B cell (primary cell): ENCODE data around the gene TBCB. TPM values are rescaled to one million over a fixed set of nuclear protein-coding genes. Genes with fewer than 3 reads are reported as not detected.

Experiments used
- ATAC-seq: fragments of 200-7000 bp; cut with Tn5 transposase; one replicate; pipeline ENCODE4 v1.10.0; 2021; ENCODE audit warnings: low read depth, mild to moderate bottlenecking, moderate number of reproducible peaks, moderate library complexity
- CTCF ChIA-PET: fragments of 350-600 bp; sonication (Branson Sonifier 250); formaldehyde crosslinking; loops from one replicate; lab custom pipeline; 2021; ENCODE audit warnings: antibody characterized with exemption, inconsistent platforms; lab: Charles Lee
- POLR2A ChIA-PET: fragments of 350-600 bp; sonication (Branson Sonifier 250); formaldehyde crosslinking; loops from one replicate; lab custom pipeline; 2021; ENCODE audit warnings: antibody characterized with exemption; lab: Charles Lee
- DNase-seq: peaks from one replicate; pipeline ENCODE4 v3.0.0; 2013
- H2AFZ ChIP-seq: 2 replicates; pipeline ENCODE4 v1.6.1; 2012; ENCODE audit warnings: mild to moderate bottlenecking, low read depth, low read length; ENCODE audit not compliant: insufficient read depth, poor library complexity, severe bottlenecking
- H3K27ac ChIP-seq, 2 donors: 1 replicate in 1 of 2; 2 replicates in 1 of 2; pipeline ENCODE4 v1.5.1; 2012 to 2013; ENCODE audit warnings: low read length in 2 of 2, mild to moderate bottlenecking in 2 of 2, moderate library complexity in 1 of 2
- H3K27me3 ChIP-seq, 4 experiments: fragments of 200-600 bp in 1 of 4; sonication (generic) in 1 of 4; replicated peaks in 1 of 4; 1 replicate in 2 of 4; 2 replicates in 2 of 4; pipeline versions ENCODE4 v1.6.1 to v1.7.0; 2013 to 2016; ENCODE audit warnings: low read length in 3 of 4, mild to moderate bottlenecking in 2 of 4, mixed read lengths in 1 of 4, moderate library complexity in 1 of 4; ENCODE audit not compliant: insufficient read depth in 4 of 4, control insufficient read depth in 3 of 4; ENCODE audit errors: control extremely low read depth in 1 of 4
- H3K36me3 ChIP-seq, 2 experiments: replicated peaks in 1 of 2; 1 replicate in 1 of 2; 2 replicates in 1 of 2; pipeline versions ENCODE4 v1.6.1 to v1.7.1; 2013; ENCODE audit warnings: low read length in 1 of 2; ENCODE audit not compliant: insufficient read depth in 2 of 2, control insufficient read depth in 1 of 2; ENCODE audit errors: control extremely low read depth in 1 of 2, extremely low read depth in 1 of 2
- H3K4me1 ChIP-seq, 2 donors: fragments of 200-600 bp in 1 of 2; sonication (generic) in 1 of 2; 1 replicate in 1 of 2; 2 replicates in 1 of 2; pipeline versions ENCODE4 v1.5.1 to v1.6.1; 2013 to 2017; ENCODE audit warnings: low read length in 2 of 2; ENCODE audit not compliant: control insufficient read depth in 2 of 2, insufficient read depth in 2 of 2
- H3K4me2 ChIP-seq: replicated peaks from 2 replicates; pipeline ENCODE3; 2012; ENCODE audit warnings: mild to moderate bottlenecking, low read depth, low read length; ENCODE audit not compliant: poor library complexity, severe bottlenecking
- H3K4me3 ChIP-seq, 5 experiments: fragments of 200-600 bp in 1 of 5; sonication (generic) in 1 of 5; 1 replicate in 3 of 5; 2 replicates in 2 of 5; pipeline versions ENCODE4 v1.5.1 to v1.7.0; 2011 to 2016; ENCODE audit warnings: low read length in 4 of 5, mild to moderate bottlenecking in 4 of 5, low read depth in 2 of 5, control low read depth in 1 of 5, moderate library complexity in 1 of 5; ENCODE audit not compliant: insufficient read depth in 1 of 5; ENCODE audit errors: control extremely low read depth in 1 of 5, extremely low read depth in 1 of 5
- H3K79me2 ChIP-seq: fragments of 200-600 bp; sonication (generic); one replicate; pipeline ENCODE4 v1.6.0; 2016; ENCODE audit warnings: low read length; ENCODE audit not compliant: control insufficient read depth, insufficient read depth
- H3K9ac ChIP-seq: fragments of 200-600 bp; sonication (generic); 2 replicates; pipeline ENCODE4 v1.6.1; 2017; ENCODE audit warnings: mild to moderate bottlenecking, low read length, moderate library complexity
- H3K9me3 ChIP-seq, 3 donors: one replicate each; pipeline versions ENCODE4 v1.6.1 to v1.7.1; 2013; ENCODE audit warnings: low read length in 2 of 3; ENCODE audit not compliant: control insufficient read depth in 2 of 3, insufficient read depth in 1 of 3; ENCODE audit errors: control extremely low read depth in 1 of 3
- H4K20me1 ChIP-seq: 2 replicates; pipeline ENCODE4 v1.6.0; 2012; ENCODE audit warnings: mild to moderate bottlenecking, low read length; ENCODE audit not compliant: insufficient read depth, control insufficient read depth, poor library complexity, severe bottlenecking
- H3K27ac Mint-ChIP-seq: one replicate; pipeline ENCODE4 v1.8.0; 2021; ENCODE audit warnings: mixed read lengths
- H3K27me3 Mint-ChIP-seq: one replicate; pipeline ENCODE4 v1.8.0; 2021; ENCODE audit warnings: mixed read lengths
- H3K4me1 Mint-ChIP-seq: one replicate; pipeline ENCODE4 v1.8.0; 2021; ENCODE audit warnings: mixed read lengths
- H3K4me3 Mint-ChIP-seq: one replicate; pipeline ENCODE4 v1.8.0; 2021; ENCODE audit warnings: mixed read lengths
- H3K9me3 Mint-ChIP-seq: one replicate; pipeline ENCODE4 v1.8.0; 2022; ENCODE audit warnings: mixed read lengths; ENCODE audit not compliant: insufficient read depth
- CTCF ChIP-seq: fragments of 200-600 bp; IDR thresholded peaks from one replicate; pipeline ENCODE4 v1.8.0; 2022; ENCODE audit warnings: antibody characterized with exemption, mild to moderate bottlenecking
- EZH2 ChIP-seq: IDR thresholded peaks from 2 replicates; pipeline ENCODE4 v1.6.1; 2012; ENCODE audit warnings: borderline replicate concordance, low read depth, mild to moderate bottlenecking, moderate library complexity, low read length; ENCODE audit not compliant: insufficient read depth, poor library complexity, severe bottlenecking
- WGBS: methylation state at CpG from one replicate; pipeline ENCODE4 v1.1.5; 2013; ENCODE audit warnings: missing lambda C conversion rate; ENCODE audit not compliant: insufficient coverage; 5-methylcytosine and 5-hydroxymethylcytosine counted together
- intact Hi-C: fragments of 100-400 bp; cut with micrococcal nuclease; formaldehyde crosslinking; loops from one replicate; pipeline ENCODE4 v1.10.0; 2022
- polyA plus RNA-seq: library from polyadenylated mRNA; depleted of rRNA; stranded (reverse); fragments of >200 nt; gene quantifications from 2 replicates; pipeline ENCODE4 v1.2.3, GENCODE V29; 2012
- total RNA-seq, 2 donors: library from RNA; stranded (reverse); fragments of 120-200 nt in 1 of 2; gene quantifications; 1 replicate in 1 of 2; 2 replicates in 1 of 2; pipeline versions ENCODE4 v1.2.3 to v1.2.4, GENCODE V29; 2013 to 2022

Gene TBCB
- total and polyA plus RNA-seq, 2 donors (not counting 1 experiment from before 2014, with no cell fraction given) = 148 to 187 TPM

GRCh38 chr19:36081894-36082293, 33.4 kb upstream of the TBCB start:
- H3K4me2 ChIP-seq = no peak overlapping the region
- no peak overlapping the region for H3K9ac ChIP-seq
- H3K27me3 ChIP-seq = no peaks in the 10 kb centered on the region
- 98% methylated on average over 7 of the region's 7 CpGs for WGBS
- H3K79me2 ChIP-seq = no peaks in the 10 kb centered on the region
- POLR2A ChIA-PET = no interaction called here
- TF ChIP-seq CTCF (no peak), EZH2 (no peak)
- DNase-seq = no peak
- no peak overlapping the region for H3K27ac Mint-ChIP-seq
- H3K36me3 ChIP-seq = peaks cover 0 to 6% of the 10 kb centered on the region in 2 experiments
- H3K27ac ChIP-seq = no peak overlapping the region
- no peaks in the 10 kb centered on the region for H3K27me3 Mint-ChIP-seq
- H2AFZ ChIP-seq = no peak overlapping the region
- CTCF ChIA-PET = no interaction called here
- ATAC-seq = no peak
- no peak overlapping the region for H3K4me3 Mint-ChIP-seq
- no peaks in the 10 kb centered on the region for H3K4me1 Mint-ChIP-seq
- no peaks in the 10 kb centered on the region for H3K4me1 ChIP-seq
- H4K20me1 ChIP-seq = no peaks in the 10 kb centered on the region
- no peaks in the 10 kb centered on the region for H3K9me3 ChIP-seq
- H3K9me3 Mint-ChIP-seq = no peaks in the 10 kb centered on the region
- no peak overlapping the region for H3K4me3 ChIP-seq
- intact Hi-C loops = no loop called here

GRCh38 chr19:36082916-36083315, 32.4 kb upstream of the TBCB start:
- Histone ChIP-seq H3K4me2 (no peak overlapping the region), H3K27me3 (no peaks in the 10 kb centered on the region), H4K20me1 (no peaks in the 10 kb centered on the region), H3K9me3 (no peaks in the 10 kb centered on the region), H3K4me1 (no peaks in the 10 kb centered on the region), H2AFZ (no peak overlapping the region), H3K4me3 (no peak overlapping the region), H3K79me2 (no peaks in the 10 kb centered on the region), H3K9ac (no peak overlapping the region), H3K27ac (no peak overlapping the region), H3K36me3 (peaks cover 0 to 6% of the 10 kb centered on the region in 2 experiments)
- no peaks in the 10 kb centered on the region for H3K27me3 Mint-ChIP-seq
- DNase-seq (no peak), ATAC-seq (no peak)
- no peak overlapping the region for H3K4me3 Mint-ChIP-seq
- WGBS = 99% methylated on average over 13 of the region's 13 CpGs
- POLR2A ChIA-PET = no interaction called here
- H3K27ac Mint-ChIP-seq = no peak overlapping the region
- intact Hi-C loops = no loop called here
- CTCF ChIA-PET = no interaction called here
- no peaks in the 10 kb centered on the region for H3K4me1 Mint-ChIP-seq
- TF ChIP-seq EZH2 = no peak
- no peak for TF ChIP-seq CTCF
- H3K9me3 Mint-ChIP-seq = no peaks in the 10 kb centered on the region
